ENCODE results near the gene ODAD3.
A peak's percentile ranks its signal among the peaks of the same experiment; 100 is the strongest.
"Not testable (repeated sequence)": the region's sequence is repeated elsewhere in the genome, so short reads cannot be mapped to it uniquely, and the experiment has no call there.

ODAD3 gene

DNA sequence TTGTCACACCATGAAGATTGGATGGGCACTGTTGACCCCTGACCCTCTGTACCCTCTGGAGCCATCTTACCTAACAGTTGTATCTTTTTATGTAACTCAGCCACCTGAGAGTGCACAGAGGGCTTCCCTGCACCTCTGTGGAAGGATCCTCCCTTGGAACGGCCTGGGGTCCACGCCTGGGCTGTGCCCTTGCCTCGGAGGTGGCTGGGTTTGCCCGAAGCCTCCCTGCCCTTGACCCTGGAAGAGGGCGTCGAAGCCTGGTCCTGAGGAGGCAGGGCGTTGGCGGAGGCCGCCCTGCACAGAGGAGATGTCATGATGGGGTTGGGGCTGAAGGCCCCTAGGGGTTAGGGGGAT lies 241 bp downstream of the ODAD3 start:
- no peak for DNase-seq

GRCh38 chr19:11433526-11433925 lies 1.4 kb downstream of the ODAD3 start:
- DNase-seq: not testable (repeated sequence)

- no peak for DNase-seq
These were observed 8.3 kb downstream of the ODAD3 start for GRCh38 chr19:11426656-11427055.

DNA sequence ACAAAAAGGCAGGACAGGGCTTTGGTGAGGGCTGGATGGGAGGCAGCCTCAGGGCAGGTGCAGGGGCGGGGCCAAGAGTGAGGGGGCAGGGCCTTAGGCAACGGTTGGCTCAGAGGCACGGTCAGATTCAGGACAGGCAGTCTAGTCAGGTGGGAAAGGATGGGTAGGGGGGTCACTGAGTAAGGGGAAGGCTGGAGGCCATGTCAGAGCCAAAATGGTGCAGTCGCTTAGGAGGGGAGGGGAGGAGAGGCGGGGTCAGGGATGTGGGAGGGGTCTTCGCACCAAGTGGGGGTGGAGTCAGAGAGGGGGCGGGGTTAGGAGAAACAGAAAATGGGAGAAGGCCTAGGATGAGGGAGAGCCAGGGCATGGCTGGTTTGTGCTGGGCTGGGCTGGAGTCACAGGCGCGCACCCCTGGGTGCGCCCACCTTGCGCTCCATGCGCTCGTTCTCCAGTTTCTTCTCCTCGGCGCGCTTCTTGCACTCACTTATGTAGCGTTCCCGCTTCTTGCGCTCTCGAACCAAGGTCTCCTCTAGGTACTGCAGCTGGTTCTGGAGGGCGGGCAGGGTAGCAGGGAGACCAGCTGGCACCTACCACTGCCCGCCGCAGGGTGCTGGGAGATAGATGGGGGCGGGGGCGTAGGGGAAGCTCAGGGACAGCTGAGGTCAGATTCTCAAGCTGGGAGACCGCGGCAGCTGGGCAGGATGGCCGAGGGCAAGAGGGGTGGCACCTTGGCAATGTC lies 9.0 kb downstream of the ODAD3 start:
- DNase-seq: no peak

DNA sequence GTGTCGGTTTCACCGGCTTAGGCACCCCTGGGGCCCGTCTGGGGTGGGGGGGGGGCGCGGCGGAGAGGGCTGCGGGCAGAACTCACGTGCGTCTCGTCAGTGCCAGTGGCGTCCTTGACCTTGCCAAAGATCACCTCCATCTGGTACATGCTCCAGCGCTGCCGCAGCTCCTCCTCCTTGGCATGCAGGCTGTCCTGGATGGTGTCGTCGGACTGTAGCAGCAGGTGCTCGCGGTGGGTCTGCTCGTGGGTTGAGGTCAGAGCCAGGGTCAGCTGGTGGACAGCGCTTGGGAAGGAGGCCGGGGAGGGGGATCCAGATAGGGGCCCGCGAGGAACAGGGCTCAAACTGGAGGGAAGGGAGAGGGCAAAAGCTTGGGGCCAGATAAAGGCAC lies 11.1 kb downstream of the ODAD3 start:
- DNase-seq: no peak

GRCh38 chr19:11423164-11423790 lies 11.6 kb downstream of the ODAD3 start:
- DNase-seq: no peak

- peak in 1 of 2 experiments; percentile 48 for DNase-seq
These were observed 12.5 kb downstream of the ODAD3 start for GRCh38 chr19:11422163-11423065.

DNA sequence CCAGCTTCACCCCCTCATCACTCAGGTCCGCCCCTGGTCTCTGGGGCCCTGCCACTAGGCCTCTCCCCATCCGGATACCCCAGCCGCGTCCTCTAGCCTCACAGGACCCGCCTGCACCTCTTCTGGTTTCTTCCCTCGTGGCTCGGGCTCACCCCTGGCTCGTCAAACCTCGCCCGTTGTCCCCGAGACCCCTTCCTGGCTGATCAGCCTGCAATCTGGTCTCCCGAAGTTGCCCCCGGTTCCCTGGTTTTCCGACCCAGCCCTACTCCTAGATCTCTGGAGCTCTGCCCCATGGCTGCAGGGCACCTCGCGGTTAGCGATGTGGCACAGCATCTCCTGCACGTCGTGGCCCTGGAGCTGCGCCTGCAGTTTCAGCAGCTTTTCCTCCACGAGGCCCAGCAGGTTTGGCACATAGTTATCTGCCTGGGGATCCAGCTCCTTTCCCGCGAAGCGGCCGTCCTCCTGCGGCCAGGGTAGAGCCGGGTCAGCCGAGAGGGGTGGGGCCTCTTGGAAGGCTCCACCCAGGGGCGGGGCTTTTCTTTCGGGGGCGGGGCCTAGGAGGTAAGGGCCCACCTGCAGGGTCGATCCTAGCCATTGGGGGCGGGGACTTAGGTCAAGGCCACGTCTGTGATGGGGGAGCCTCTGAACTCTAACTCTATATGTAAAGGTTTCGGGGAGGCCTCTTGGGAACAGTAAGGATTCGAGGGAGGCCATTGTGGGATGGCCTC lies 13.4 kb downstream of the ODAD3 start:
- peak in 1 of 2 experiments; percentile 55 for DNase-seq

GRCh38 chr19:11420429-11421370 lies 14.2 kb downstream of the ODAD3 start:
- DNase-seq: peak in 1 of 2 experiments; percentile 18

DNA sequence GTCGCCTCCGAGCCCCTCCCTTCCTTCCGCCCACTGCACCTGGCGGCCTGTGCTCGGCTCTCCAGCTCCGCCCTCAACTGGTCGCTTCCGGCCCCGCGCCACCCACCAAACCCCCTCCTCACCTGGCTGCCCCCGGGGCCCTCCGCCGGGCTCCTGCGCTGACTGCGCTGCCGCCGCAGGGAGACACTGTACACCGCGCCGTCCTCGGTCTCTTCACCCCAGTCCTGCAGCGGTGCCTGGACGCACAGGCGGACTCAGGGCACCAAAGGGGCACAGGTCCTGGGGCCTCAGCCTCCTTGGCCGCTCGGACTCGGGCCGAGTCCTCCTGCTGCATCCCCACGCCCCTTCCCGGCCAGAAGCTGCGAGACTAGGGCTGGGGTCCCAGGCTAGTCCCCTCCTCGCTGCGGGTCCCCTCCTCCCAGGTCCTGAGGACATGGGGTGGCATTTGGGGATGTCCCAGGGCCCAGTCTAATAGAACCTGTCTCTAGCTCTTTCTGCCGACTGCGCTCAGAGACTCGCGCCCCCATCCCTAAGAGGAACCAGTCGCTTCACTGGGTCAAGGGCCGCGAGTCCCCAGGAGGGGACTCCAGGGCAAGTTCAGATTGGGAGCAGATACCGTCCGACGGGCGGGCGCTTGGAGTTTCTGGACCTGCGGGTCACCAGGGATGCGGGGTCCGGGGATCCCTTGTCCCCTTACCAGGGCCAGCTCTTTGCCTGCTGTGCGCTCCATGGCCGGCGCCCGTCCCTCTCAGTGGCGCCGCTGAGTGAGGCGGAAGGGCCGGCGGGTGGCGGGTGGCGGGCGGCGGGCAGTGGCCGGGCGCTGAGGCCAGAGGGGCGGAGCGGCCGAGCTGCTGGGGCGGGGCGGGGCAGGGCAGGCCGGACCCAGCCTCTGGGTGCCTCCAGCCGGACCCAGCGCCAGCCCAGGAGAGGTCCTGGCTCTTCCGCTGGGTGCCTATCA lies 16.1 kb downstream of the ODAD3 start, which contains the start of gene RGL3:
TSS of gene RGL3 (minus strand) at position 766 of the 958 bp plus-strand sequence. CDS start at position 730, 36 bp downstream.
- peak in 1 of 2 experiments; percentile 85 for DNase-seq

GRCh38 chr19:11418094-11418548 lies 16.8 kb downstream of the ODAD3 start:
- DNase-seq: peak; percentile 46 to 80

GRCh38 chr19:11416346-11417052 lies 18.4 kb downstream of the ODAD3 start:
- no peak for DNase-seq

- peak in 1 of 2 experiments; percentile 25 for DNase-seq
These were observed 20.4 kb downstream of the ODAD3 start for GRCh38 chr19:11414544-11414943.

DNA sequence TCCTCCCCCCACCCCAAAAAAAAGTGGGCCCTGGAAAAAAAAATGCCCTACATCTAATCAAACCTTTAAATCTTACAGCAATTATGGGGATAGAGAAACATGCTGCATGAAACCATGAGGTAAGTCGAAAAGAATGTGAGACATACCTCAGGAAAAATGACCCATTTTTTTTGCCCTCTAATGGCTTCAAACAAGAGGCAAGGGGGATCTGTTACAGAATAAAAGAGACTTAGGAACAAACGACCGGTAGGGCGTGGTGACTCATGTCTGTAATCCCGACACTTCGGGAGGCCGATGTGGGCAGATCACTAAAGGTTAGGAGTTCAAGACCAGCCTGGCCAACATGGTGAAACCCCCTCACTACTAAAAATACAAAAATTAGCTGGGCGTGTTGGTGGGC lies 24.2 kb downstream of the ODAD3 start:
- DNase-seq: no peak

DNA sequence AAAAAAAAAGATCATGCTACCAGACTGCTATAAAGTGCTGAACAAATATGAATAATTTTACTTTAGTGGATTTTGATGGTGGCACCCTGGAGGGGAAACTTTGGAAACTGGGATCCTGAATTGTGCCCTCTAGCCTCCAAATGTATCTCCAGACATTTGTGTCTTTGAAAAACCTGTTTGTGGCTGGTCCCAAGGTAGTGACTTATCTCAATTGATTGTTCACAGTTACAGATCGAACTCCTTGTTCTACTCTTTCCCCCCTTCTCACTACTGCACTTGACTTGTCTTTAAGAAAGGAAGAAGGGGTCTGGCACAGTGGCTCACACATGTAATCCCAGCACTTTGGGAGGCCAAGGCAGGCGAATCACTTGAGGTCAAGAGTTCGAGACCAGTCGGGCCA lies 26.3 kb downstream of the ODAD3 start:
- DNase-seq: no peak

DNA sequence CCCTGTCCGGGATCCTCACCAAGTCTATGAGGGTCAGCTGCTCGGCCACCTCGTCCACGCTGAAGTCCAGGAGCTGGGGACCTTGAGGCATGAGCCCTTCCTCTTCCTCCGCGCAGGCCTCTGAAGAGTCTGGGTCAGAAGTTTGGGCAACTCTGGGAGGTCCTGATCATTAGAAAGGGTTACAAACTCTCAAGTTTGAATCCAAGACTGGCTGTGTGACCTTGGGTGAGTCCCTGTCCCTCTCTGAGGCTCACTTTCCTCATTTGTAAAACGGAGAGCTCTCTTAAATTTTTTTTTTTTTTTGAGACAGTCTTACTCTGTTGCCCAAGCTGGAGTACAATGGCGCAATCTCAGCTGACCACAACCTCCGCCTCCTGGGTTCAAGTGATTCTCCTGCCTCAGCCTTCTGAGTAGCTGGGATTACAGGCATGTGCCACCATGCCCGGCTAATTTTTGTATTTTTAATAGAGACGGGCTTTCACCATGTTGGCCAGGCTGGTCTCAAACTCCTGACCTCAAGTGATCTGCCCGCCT lies 28.2 kb downstream of the ODAD3 start:
- DNase-seq: not testable (repeated sequence)

DNA sequence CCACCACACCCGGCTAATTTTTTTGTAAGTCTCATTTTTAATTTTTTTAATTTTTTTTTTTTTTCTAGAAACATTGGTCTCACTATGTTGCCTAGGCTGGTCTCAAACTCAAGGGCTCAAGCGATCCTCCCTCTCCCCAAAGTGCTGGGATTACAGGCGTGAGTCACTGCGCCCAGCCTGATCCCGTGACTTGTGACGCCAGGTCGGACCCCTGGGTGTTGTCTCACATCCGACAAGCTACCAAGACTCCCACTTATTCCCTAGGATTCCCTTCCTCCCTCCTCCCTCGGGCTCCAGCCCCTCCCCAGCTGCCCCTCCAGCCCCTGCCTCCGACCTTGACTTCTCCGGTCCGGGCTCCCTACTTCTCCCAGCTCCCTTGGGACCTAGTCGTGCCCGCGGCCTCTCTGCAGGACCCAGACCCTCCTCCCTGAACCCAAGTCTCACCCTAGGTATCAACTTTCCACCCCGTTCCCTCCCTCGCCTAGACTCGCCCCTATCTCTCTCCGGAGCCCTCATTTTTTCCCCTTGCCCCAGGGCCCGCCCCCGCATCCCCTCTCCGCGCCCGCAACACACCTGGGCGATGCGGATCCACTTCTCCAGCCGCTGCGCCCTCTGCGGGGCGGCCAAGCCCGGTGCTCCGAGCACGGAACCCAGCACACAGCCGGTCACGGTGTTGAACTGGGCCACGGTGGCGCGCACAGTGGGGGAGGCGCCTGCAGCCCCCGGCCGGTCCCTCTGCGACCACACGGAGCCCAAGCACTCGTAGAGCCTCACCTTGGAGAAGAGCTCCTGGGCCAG lies 28.9 kb downstream of the ODAD3 start:
- no peak for DNase-seq

DNA sequence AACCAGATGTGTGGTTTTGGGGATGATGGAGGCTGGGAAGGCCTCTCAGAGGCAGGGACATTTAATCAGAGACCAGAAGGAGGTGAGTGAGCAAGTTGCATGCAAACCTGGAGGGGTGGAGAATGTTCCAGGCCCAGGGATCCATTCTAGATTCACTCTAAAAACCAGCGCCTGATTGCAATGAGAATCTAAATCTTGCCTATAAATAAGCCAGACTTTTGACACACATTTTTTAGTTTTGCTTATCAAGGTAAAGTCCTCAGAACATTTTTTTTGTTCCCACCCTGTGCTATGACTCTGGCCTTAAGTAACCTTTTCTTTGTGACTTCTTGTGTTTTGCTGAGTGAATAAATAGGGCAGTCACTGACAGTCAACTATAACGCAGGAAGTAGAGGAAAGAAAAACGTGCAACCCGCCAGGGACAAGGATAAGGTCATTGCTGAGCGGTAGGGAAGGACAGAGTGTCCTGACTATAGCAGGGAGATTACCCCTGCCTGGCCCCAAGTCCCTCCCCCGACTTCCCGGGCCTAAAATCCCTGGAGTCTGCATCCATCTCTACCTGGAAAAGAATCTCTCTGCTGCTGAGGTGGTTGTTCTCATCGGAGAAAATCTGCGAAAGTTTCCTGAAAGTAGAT lies 30.2 kb downstream of the ODAD3 start:
- DNase-seq: no peak

Measured in NCI-H526 (cell line).